ENCODE measurements around the gene BPIFB4. TPM values are rescaled to one million over a fixed set of nuclear protein-coding genes. Genes with fewer than 3 reads are reported as not detected.

Gene BPIFB4
- polyA plus RNA-seq, 3 donors: not detected

DNA sequence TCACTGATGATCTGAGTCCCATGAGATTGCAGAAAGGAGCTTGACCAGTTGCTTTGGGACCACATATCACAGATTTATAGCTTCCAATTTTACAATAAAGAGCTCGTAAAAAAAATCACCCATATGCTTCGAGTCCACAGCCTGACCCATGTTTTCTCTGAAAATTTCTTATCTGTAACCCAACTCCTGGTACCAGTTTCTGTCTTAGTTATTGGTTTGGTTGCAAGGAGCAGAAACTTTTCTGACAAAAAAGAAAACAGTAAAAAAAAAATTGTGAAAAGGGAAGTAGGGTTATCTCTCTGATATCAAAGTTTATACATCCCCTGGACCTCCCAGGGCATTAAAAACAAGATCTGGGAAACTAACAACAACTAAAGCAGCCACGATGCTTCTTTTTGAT, 57.8 kb downstream of the BPIFB4 start:
- DNase-seq (ENCODE audit: extremely low read depth in 1 of 11, low read depth in 9 of 11, low spot score in 4 of 11): no peak

DNA sequence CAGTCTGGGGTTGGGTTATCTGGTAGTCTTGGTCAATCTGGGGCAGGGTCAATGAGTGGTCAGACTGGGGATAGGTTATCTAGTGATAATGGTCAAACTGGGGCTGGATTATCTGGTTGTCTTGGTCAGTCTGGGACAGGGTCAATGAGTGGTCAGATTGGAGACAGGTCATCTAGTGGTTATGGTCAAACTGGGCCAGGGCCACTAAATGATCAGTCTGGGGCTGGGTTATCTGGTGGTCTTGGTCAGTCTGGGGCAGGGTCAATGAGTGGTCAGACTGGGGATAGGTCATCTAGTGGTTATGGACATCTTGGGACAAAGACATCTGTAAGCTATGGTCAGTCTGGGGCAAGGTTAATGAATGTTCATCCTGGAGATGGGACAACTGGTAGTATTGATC, 60.0 kb downstream of the BPIFB4 start:
- no peak for DNase-seq (ENCODE audit: extremely low read depth in 1 of 11, low read depth in 9 of 11, low spot score in 4 of 11)

DNA sequence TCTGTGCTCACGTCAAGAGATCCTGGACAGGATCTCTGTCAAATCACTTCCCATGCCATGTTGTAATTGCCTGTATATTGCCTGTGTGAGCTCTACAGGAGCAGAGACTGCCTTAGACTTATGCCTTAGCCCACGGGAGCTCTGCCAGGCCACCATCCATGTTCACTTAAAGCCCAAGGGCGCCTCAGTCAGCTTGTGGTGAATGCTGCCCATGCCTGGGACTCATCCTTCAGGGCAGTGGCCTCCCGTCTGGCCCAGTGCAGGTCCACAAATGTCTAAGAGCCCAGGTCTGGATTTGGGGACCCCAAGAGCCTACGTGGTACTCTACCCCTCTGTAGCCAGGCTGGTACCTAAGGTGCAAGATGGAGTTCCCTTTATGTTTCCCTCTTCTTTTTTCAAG, 66.1 kb downstream of the BPIFB4 start:
- no peak for DNase-seq (ENCODE audit: extremely low read depth in 1 of 11, low read depth in 9 of 11, low spot score in 4 of 11)

DNA sequence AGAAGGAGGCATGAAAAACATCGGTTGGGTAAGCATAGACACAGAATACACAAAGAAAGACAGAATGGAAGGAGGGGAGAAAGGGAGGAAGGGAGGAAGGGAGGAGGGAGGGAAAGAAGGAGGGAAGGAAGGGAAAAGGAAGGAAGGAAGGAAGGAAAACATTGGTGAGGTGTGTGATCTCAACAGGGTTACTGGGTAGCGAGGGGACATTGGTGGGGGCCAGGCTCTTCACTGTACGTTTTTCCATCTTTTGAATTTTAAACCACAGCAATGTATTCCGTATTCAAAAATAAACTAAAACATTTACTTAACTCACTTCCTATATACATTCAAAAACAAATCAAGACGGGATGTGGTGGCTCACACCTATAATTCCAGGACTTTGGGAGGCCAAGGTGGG, 67.9 kb downstream of the BPIFB4 start:
- no peak for DNase-seq (ENCODE audit: extremely low read depth in 1 of 11, low read depth in 9 of 11, low spot score in 4 of 11)

DNA sequence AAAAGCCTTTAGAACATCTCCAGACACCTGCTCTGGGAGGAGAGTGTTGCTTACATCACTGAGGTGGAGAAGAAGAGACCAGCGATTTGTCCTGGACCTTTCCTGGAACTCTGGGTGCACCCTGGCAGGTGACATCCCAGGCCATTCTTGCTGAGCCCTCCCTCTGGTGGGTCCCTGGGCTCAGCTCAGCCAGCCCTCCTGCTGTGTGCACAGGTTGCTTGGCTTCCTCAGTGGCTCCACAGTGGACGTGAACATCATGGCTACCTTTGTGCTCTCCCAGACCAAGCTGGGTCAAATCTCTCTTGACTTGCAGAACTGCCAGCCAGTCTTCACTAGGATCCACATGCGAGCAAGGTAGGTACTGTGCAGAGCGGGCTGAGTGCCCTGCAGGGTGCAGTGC, 68.6 kb downstream of the BPIFB4 start:
- no peak for DNase-seq (ENCODE audit: extremely low read depth in 1 of 11, low read depth in 9 of 11, low spot score in 4 of 11)

DNA sequence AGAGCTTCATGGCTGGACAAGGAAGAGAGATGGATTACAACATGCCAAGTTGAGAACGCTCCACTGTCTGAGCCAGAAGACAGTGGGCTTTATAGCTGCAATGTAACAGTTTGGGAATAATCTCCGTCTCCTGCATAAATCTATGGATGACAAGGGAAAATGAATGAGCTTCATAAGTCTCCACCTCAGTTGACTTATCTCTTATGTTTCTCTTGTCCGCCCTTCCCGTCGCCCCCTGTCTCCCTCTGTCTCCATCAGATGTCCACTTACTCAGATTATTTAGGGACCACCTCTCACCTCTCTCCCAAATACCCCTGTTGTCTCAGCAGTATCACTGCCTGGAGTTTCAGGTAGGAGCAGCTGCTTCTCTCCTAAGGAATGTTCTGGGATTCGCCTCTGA, 74.8 kb downstream of the BPIFB4 start:
- DNase-seq (ENCODE audit: extremely low read depth in 1 of 11, low read depth in 9 of 11, low spot score in 4 of 11): no peak

DNA sequence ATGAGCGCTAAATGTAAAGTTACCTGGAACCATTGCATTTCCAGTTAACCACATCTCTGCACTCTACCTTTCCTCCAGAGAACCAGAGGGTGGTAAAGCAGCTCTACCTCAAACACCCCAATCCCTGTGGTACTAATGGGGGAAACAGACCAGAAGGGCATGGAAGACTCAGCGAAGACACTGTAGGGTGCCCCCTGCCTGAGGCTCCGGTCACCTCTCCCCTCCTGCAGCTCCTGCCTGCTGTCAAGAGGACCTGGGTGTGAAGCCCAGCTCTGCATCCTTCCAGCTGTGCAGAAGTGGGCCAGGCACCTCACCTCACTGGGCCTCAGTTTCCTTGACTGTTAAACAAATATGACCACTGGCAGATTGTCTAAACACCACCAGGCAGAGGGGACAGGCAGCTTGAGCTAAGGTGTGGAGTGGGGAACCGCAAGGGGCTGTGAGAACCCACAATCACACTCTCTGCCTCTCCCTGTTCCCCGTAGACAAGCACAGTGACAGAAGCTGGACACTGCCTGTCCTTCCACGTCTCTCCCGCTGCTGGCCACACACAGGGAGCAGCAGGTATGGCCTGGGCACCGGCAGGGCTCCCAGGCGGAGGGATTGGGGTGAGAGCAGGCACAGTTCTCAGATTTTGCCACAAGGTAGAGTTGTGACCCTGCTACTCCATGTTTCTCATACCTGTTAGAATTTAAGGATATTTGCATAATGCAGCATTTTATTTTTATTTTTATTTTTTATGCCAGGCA, 79.4 kb downstream of the BPIFB4 start:
- no peak for DNase-seq (ENCODE audit: extremely low read depth in 1 of 11, low read depth in 9 of 11, low spot score in 4 of 11)

DNA sequence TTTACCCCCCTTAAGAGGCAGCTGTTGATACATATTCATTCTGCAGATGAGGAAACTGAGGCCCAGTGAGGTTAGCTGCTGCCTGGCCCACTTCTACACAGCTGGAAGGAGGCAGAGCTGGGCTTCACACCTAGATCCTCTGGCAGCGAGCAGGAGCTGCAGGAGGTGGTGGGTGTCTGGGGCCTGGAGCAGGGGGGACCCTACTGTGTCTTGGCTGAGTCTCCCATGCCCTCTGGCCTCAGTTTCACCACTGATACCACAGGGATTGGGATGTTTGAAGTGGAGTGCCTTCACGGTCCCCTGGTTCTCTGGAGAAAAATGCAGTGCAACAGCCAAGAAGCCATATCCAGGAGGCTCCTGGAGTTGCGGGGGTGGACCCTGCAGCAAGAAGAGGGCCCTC, 80.3 kb downstream of the BPIFB4 start:
- DNase-seq (ENCODE audit: extremely low read depth in 1 of 11, low read depth in 9 of 11, low spot score in 4 of 11): no peak

DNA sequence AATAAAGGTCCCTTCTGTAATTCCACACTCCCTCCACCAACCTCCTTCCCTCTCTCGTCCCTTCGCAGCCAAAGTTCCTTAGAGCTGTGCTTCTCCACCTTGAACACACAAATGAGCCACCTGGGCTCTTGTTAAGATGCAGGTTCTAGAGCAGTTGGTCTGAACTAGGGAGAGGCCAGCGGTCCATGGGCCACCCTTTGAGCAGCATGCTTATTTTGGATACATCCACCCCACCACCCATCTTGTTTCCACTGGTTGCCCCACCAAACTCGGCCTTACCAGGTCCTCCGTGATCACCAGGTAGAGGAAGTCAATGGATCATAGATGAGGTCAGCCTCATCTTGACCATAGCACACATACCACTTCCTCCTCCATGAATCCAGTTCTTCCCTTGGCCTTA, 81.2 kb downstream of the BPIFB4 start:
- DNase-seq (ENCODE audit: extremely low read depth in 1 of 11, low read depth in 9 of 11, low spot score in 4 of 11): no peak

Other genes starting within 250 kb of the BPIFB4 start
- under 1 TPM in 2 of 3 donors, not detected in 1; 0.04 to 0.09 TPM for gene EFCAB8, start 220.7 kb upstream of the BPIFB4 start, polyA plus RNA-seq (ENCODE audit: insufficient read length in 3 of 3)
- not detected for gene SUN5, start 75.2 kb upstream of the BPIFB4 start, polyA plus RNA-seq (ENCODE audit: insufficient read length in 3 of 3)
- not detected for gene BPIFB2, start 71.9 kb upstream of the BPIFB4 start, polyA plus RNA-seq (ENCODE audit: insufficient read length in 3 of 3)
- not detected for gene BPIFB6, start 48.0 kb upstream of the BPIFB4 start, polyA plus RNA-seq (ENCODE audit: insufficient read length in 3 of 3)
- not detected for gene BPIFB3, start 25.7 kb upstream of the BPIFB4 start, polyA plus RNA-seq (ENCODE audit: insufficient read length in 3 of 3)
- not detected for gene BPIFA2, start 88.5 kb downstream of the BPIFB4 start, polyA plus RNA-seq (ENCODE audit: insufficient read length in 3 of 3)
- not detected for gene BPIFA3, start 137.7 kb downstream of the BPIFB4 start, polyA plus RNA-seq (ENCODE audit: insufficient read length in 3 of 3)
- not detected for gene BPIFA1, start 156.4 kb downstream of the BPIFB4 start, polyA plus RNA-seq (ENCODE audit: insufficient read length in 3 of 3)
- under 1 TPM in 1 of 3 donors, not detected in 2; 0.14 TPM for gene BPIFB1, start 203.6 kb downstream of the BPIFB4 start, polyA plus RNA-seq (ENCODE audit: insufficient read length in 3 of 3)

All from renal cortex interstitium (tissue), 11 donors.